H1 (cell line): ENCODE measurements around the gene ATP2B3. TPM values are rescaled to one million over a fixed set of nuclear protein-coding genes. Genes with fewer than 3 reads are reported as not detected.

ENCODE experiments used
- CTCF ChIA-PET: fragments of 300-600 bp; sonication (Branson Sonifier 250); formaldehyde crosslinking; loops from one replicate; lab custom pipeline; 2021; ENCODE audit not compliant: partially characterized antibody; lab: Charles Lee
- POLR2A ChIA-PET: fragments of 300-600 bp; sonication (Branson Sonifier 250); formaldehyde crosslinking; loops from one replicate; lab custom pipeline; 2021; ENCODE audit warnings: inconsistent platforms; ENCODE audit not compliant: partially characterized antibody; lab: Charles Lee
- DNase-seq, 2 experiments: peaks; one replicate each; pipeline versions ENCODE4 v3.0.0 to v3.0.0-alpha.2; 2010 to 2022; ENCODE audit warnings: low spot score in 2 of 2, low read depth in 1 of 2, mixed read lengths in 1 of 2
- FAIRE-seq: peaks from 2 replicates; lab custom pipeline; 2011; peaks lifted over from hg19 to GRCh38; lab: Jason Lieb, UNC
- H2AFZ ChIP-seq: 2 replicates; pipeline ENCODE4 v1.8.1; 2012; ENCODE audit warnings: low read length, inconsistent platforms
- H2AK5ac ChIP-seq: 2 replicates; pipeline ENCODE4 v1.6.1; 2013; ENCODE audit warnings: low read depth, low read length
- H2BK120ac ChIP-seq: replicated peaks from 2 replicates; pipeline ENCODE3; 2013; ENCODE audit warnings: low read depth, low read length, inconsistent platforms
- H2BK12ac ChIP-seq: 2 replicates; pipeline ENCODE4 v1.6.1; 2013; ENCODE audit warnings: low read depth, low read length
- H2BK15ac ChIP-seq: 2 replicates; pipeline ENCODE4 v1.6.1; 2013; ENCODE audit warnings: low read length
- H2BK20ac ChIP-seq: 2 replicates; pipeline ENCODE4 v1.6.1; 2013; ENCODE audit warnings: low read length
- H2BK5ac ChIP-seq: 2 replicates; pipeline ENCODE4 v1.6.1; 2013; ENCODE audit warnings: low read depth, low read length
- H3K14ac ChIP-seq: 2 replicates; pipeline ENCODE4 v1.6.1; 2013; ENCODE audit warnings: inconsistent platforms; ENCODE audit not compliant: insufficient read length
- H3K18ac ChIP-seq: 2 replicates; pipeline ENCODE4 v1.6.1; 2013; ENCODE audit warnings: low read length; ENCODE audit errors: extremely low read depth
- H3K23ac ChIP-seq: 2 replicates; pipeline ENCODE4 v1.6.1; 2013; ENCODE audit warnings: inconsistent platforms; ENCODE audit not compliant: insufficient read length
- H3K23me2 ChIP-seq: 2 replicates; pipeline ENCODE4 v1.6.1; 2013; ENCODE audit warnings: low read depth, low read length
- H3K27ac ChIP-seq: 2 replicates; pipeline ENCODE4 v1.6.1; 2011; ENCODE audit warnings: low read depth, low read length, inconsistent platforms
- H3K27me3 ChIP-seq, 4 experiments: replicated peaks in 1 of 4; 1 replicate in 1 of 4; 2 replicates in 3 of 4; pipeline versions ENCODE4 v1.6.1 to v1.8.1; 2011 to 2013; ENCODE audit warnings: low read length in 3 of 4, mild to moderate bottlenecking in 3 of 4, inconsistent platforms in 2 of 4, mixed read lengths in 2 of 4, moderate library complexity in 1 of 4; ENCODE audit not compliant: control insufficient read depth in 3 of 4, insufficient read depth in 3 of 4; ENCODE audit errors: extremely low read depth in 1 of 4
- H3K36me3 ChIP-seq, 4 experiments: 2 replicates each; pipeline versions ENCODE4 v1.6.1 to v1.8.1; 2011 to 2013; ENCODE audit warnings: mild to moderate bottlenecking in 4 of 4, low read length in 3 of 4, moderate library complexity in 2 of 4, control low read depth in 1 of 4, inconsistent platforms in 1 of 4; ENCODE audit not compliant: insufficient read depth in 4 of 4, control insufficient read depth in 2 of 4
- H3K4ac ChIP-seq: replicated peaks from 2 replicates; pipeline ENCODE3; 2013; ENCODE audit warnings: low read length, low read depth, mixed read lengths, inconsistent platforms; ENCODE audit not compliant: insufficient read length
- H3K4me1 ChIP-seq, 4 experiments: replicated peaks in 1 of 4; 1 replicate in 1 of 4; 2 replicates in 3 of 4; pipeline versions ENCODE4 v1.6.1 to v1.8.1; 2011 to 2013; ENCODE audit warnings: low read length in 3 of 4, inconsistent platforms in 2 of 4, mixed read lengths in 1 of 4; ENCODE audit not compliant: insufficient read depth in 4 of 4, control insufficient read depth in 3 of 4
- H3K4me2 ChIP-seq, 2 experiments: 2 replicates each; pipeline versions ENCODE4 v1.6.1 to v1.8.1; 2011 to 2013; ENCODE audit warnings: low read depth in 2 of 2, low read length in 2 of 2, control low read depth in 1 of 2, inconsistent platforms in 1 of 2, mild to moderate bottlenecking in 1 of 2; ENCODE audit not compliant: insufficient read depth in 1 of 2
- H3K4me3 ChIP-seq, 4 experiments: fragments of 200-600, 300-600 bp in 1 of 4; sonication (generic), shearing (Covaris generic), sonication (Bioruptor Twin) in 1 of 4; 2 replicates each; pipeline versions ENCODE4 v1.5.1 to v1.8.1; 2011 to 2016; ENCODE audit warnings: low read length in 4 of 4, low read depth in 3 of 4, control low read depth in 2 of 4, inconsistent platforms in 2 of 4, mild to moderate bottlenecking in 2 of 4, mixed read lengths in 1 of 4, moderate library complexity in 1 of 4; ENCODE audit not compliant: insufficient read depth in 2 of 4; ENCODE audit errors: extremely low read depth in 1 of 4
- H3K56ac ChIP-seq: replicated peaks from 2 replicates; pipeline ENCODE3; 2013; ENCODE audit warnings: low read depth, mild to moderate bottlenecking, mixed read lengths, low read length, inconsistent platforms; ENCODE audit not compliant: insufficient read length
- H3K79me1 ChIP-seq: 2 replicates; pipeline ENCODE4 v1.6.1; 2013; ENCODE audit warnings: low read depth, low read length, control low read depth
- H3K79me2 ChIP-seq, 2 experiments: 2 replicates each; pipeline versions ENCODE4 v1.6.1 to v1.8.1; 2012 to 2013; ENCODE audit warnings: low read length in 2 of 2, mild to moderate bottlenecking in 2 of 2, inconsistent platforms in 1 of 2; ENCODE audit not compliant: insufficient read depth in 2 of 2, control insufficient read depth in 1 of 2
- H3K9ac ChIP-seq, 4 experiments: replicated peaks in 1 of 4; 1 replicate in 1 of 4; 2 replicates in 3 of 4; pipeline versions ENCODE4 v1.6.1 to v1.8.1; 2011 to 2013; ENCODE audit warnings: low read depth in 3 of 4, low read length in 3 of 4, control low read depth in 2 of 4, mild to moderate bottlenecking in 2 of 4, moderate library complexity in 2 of 4, inconsistent platforms in 1 of 4; ENCODE audit errors: extremely low read depth in 1 of 4
- H3K9me3 ChIP-seq, 2 experiments: 2 replicates each; pipeline versions ENCODE4 v1.6.1 to v1.8.1; 2012 to 2013; ENCODE audit warnings: mild to moderate bottlenecking in 2 of 2, moderate library complexity in 2 of 2, control low read depth in 1 of 2, inconsistent platforms in 1 of 2, low read depth in 1 of 2, low read length in 1 of 2, mixed read lengths in 1 of 2; ENCODE audit not compliant: insufficient read depth in 2 of 2
- H4K20me1 ChIP-seq, 2 experiments: replicated peaks in 1 of 2; 2 replicates each; pipeline versions ENCODE3 to v1.8.1; 2011 to 2013; ENCODE audit warnings: inconsistent platforms in 2 of 2, low read length in 2 of 2, mild to moderate bottlenecking in 1 of 2; ENCODE audit not compliant: insufficient read depth in 2 of 2, control insufficient read depth in 1 of 2
- H4K5ac ChIP-seq: 2 replicates; pipeline ENCODE4 v1.6.1; 2013; ENCODE audit warnings: low read length, low read depth, mixed read lengths, inconsistent platforms; ENCODE audit not compliant: insufficient read length
- H4K8ac ChIP-seq: 2 replicates; pipeline ENCODE4 v1.8.0; 2013; ENCODE audit warnings: mild to moderate bottlenecking, moderate library complexity, low read length, inconsistent platforms; ENCODE audit not compliant: insufficient read depth; ENCODE audit errors: extremely low read depth
- H4K91ac ChIP-seq: replicated peaks from 2 replicates; pipeline ENCODE3; 2013; ENCODE audit warnings: low read length, mixed read lengths, inconsistent platforms; ENCODE audit not compliant: insufficient read length
- MAX ChIP-seq: IDR thresholded peaks from 2 replicates; pipeline ENCODE4 v1.6.1; 2012; ENCODE audit warnings: inconsistent platforms
- SAP30 ChIP-seq: fragments of 300-600 bp; sonication (generic); IDR thresholded peaks from 2 replicates; pipeline ENCODE4 v1.7.1; 2012; ENCODE audit warnings: low read length, moderate library complexity, mild to moderate bottlenecking, inconsistent platforms; ENCODE audit not compliant: insufficient read depth, insufficient replicate concordance
- SIN3A ChIP-seq, 2 experiments: IDR thresholded peaks in 1 of 2; conservative IDR thresholded peaks in 1 of 2; 2 replicates each; pipeline ENCODE4 v1.6.1; 2011 to 2012; ENCODE audit warnings: low read length in 2 of 2, improper control_type of control experiment in 1 of 2, low read depth in 1 of 2, mild to moderate bottlenecking in 1 of 2
- YY1 ChIP-seq: IDR thresholded peaks from 2 replicates; pipeline ENCODE4 v1.6.1; 2011; ENCODE audit warnings: low read depth, mild to moderate bottlenecking, low read length
- WGBS, 2 experiments: shearing (Covaris generic) in 1 of 2; methylation state at CpG; one replicate each; pipeline versions ENCODE4 v1.1.6 to v1.1.7; 2013 to 2015; ENCODE audit warnings: low lambda C conversion rate in 2 of 2, mixed read lengths in 2 of 2, inconsistent platforms in 1 of 2, low coverage in 1 of 2, missing lambda C conversion rate in 1 of 2; ENCODE audit not compliant: insufficient replicate concordance in 2 of 2, insufficient coverage in 1 of 2, insufficient read length in 1 of 2; ENCODE audit errors: extremely low coverage in 1 of 2, missing lambda C conversion rate in 1 of 2; 5-methylcytosine and 5-hydroxymethylcytosine counted together
- polyA plus RNA-seq, 7 experiments: library from polyadenylated mRNA; depleted of rRNA in 3 of 7; stranded (reverse) in 5 of 7; unstranded in 2 of 7; fragments of >200 nt in 5 of 7; fragments of 200-250 nt in 2 of 7; gene quantifications; 1 replicate in 5 of 7; 2 replicates in 1 of 7; 4 replicates in 1 of 7; pipeline versions ENCODE4 v1.2.1 to v1.2.3, GENCODE V29; 2011 to 2013; ENCODE audit warnings: missing spikeins in 2 of 7, mixed read lengths in 2 of 7
- total RNA-seq: library from RNA; stranded (reverse); fragmentation: NEBNext Ultra II Directional; extraction: Animal tissue kit (Norgen Biotek cat#: 25700); gene quantifications from 2 replicates; pipeline ENCODE4 v1.2.1, GENCODE V29; 2021

ATP2B3 gene
- total and polyA plus RNA-seq, 2 of the 8 experiments (the other 6 are each of a cell fraction or from before 2014, with no cell fraction given), result 0.14 to 0.19 TPM

- H3K79me2 ChIP-seq, result peaks cover 0 to 4% of the 10 kb centered on the region in 2 experiments; a peak in 1 of 4 replicates
- H3K9me3 ChIP-seq, result no peaks in the 10 kb centered on the region
- no peak overlapping the region for H3K4ac ChIP-seq
- POLR2A ChIA-PET, result interaction anchor here (0.7 to 1.2 kb wide), 2 partner anchors 26 to 37 kb away, joined by 3 read pairs; no protein-coding TSS in a partner anchor
- H3K27me3 ChIP-seq, result peaks cover 0 to 8% (median 5%) of the 10 kb centered on the region in 4 experiments; a peak in 5 of 7 replicates
- peaks cover 3% of the 10 kb centered on the region; the same call in 1 of the 2 replicates for H3K79me1 ChIP-seq
- H2BK5ac ChIP-seq, result no peak overlapping the region
- H3K4me2 ChIP-seq, result peak overlapping the region; percentile 83 to 88
- peak overlapping the region; percentile 51 to 79 (median 70); a peak in 6 of 7 replicates for H3K9ac ChIP-seq
- no peak overlapping the region for H2BK20ac ChIP-seq
- H3K23me2 ChIP-seq, result peaks cover 5% of the 10 kb centered on the region; the same call in 1 of the 2 replicates
- H3K4me3 ChIP-seq, result peak overlapping the region; percentile 53 to 82 (median 76)
- no peak for FAIRE-seq
- peaks cover 0 to 2% (median under 1%) of the 10 kb centered on the region in 4 experiments; a peak in 3 of 8 replicates for H3K36me3 ChIP-seq
- TF ChIP-seq SAP30, result peak; percentile 86
- TF ChIP-seq MAX, result peak; percentile 77
- peak in 1 of 2 experiments; percentile 95 for TF ChIP-seq SIN3A (conservative IDR thresholded peaks at IDR 0.05 in 1 of 2, IDR thresholded peaks at IDR 0.05 in 1 of 2; ENCODE audit: low read depth in 1 of 2, low read length in 2 of 2)
- TF ChIP-seq YY1, result no peak
- H2BK120ac ChIP-seq, result no peak overlapping the region
- no peak overlapping the region for H3K27ac ChIP-seq
- H2BK12ac ChIP-seq, result no peak overlapping the region
- H3K23ac ChIP-seq, result no peak overlapping the region
- peak overlapping the region; percentile 79; the same call in 1 of the 2 replicates for H4K8ac ChIP-seq
- peaks cover 0 to 6% (median 0%) of the 10 kb centered on the region in 4 experiments; a peak in 1 of 7 replicates for H3K4me1 ChIP-seq
- no peak overlapping the region for H2AFZ ChIP-seq
- peaks cover 0 to 4% of the 10 kb centered on the region in 2 experiments for H4K20me1 ChIP-seq
- WGBS, 2 experiments, result 2% methylated on average over 8 of the region's 32 CpGs; no CpG with 5 or more reads in 1 of the 2 experiments
- H2AK5ac ChIP-seq, result no peak overlapping the region
- H3K14ac ChIP-seq, result no peak overlapping the region
- H4K5ac ChIP-seq, result no peak overlapping the region
- no peak overlapping the region for H3K56ac ChIP-seq
- DNase-seq, result no peak
- H2BK15ac ChIP-seq, result no peak overlapping the region
- no peak overlapping the region for H4K91ac ChIP-seq
- CTCF ChIA-PET, result interaction anchor here (0.7 to 7.6 kb wide), 8 partner anchors 9 to 133 kb away, joined by 3 to 84 read pairs (median 16); no protein-coding TSS in a partner anchor
- no peak overlapping the region for H3K18ac ChIP-seq
These were observed 47.5 kb upstream of the ATP2B3 start for GRCh38 chrX:153469811-153470410.
